22Rv1 (cell line): Measurements from ENCODE around the gene TMBIM6.

Source experiments
- H3K27ac ChIP-seq: fragments of 450-650 bp; 2 replicates; pipeline ENCODE4 v1.5.1; 2017
- ZFX ChIP-seq: fragments of 450-650 bp; IDR thresholded peaks from 2 replicates; pipeline ENCODE4 v1.6.1; 2017; ENCODE audit warnings: antibody characterized with exemption, borderline replicate concordance
- TF ChIP-seq, protein P1 (sequence below): fragments of 450-650 bp; IDR thresholded peaks from 2 replicates; pipeline ENCODE4 v1.5.1; 2017; ENCODE audit warnings: mild to moderate bottlenecking

TMBIM6 gene

DNA sequence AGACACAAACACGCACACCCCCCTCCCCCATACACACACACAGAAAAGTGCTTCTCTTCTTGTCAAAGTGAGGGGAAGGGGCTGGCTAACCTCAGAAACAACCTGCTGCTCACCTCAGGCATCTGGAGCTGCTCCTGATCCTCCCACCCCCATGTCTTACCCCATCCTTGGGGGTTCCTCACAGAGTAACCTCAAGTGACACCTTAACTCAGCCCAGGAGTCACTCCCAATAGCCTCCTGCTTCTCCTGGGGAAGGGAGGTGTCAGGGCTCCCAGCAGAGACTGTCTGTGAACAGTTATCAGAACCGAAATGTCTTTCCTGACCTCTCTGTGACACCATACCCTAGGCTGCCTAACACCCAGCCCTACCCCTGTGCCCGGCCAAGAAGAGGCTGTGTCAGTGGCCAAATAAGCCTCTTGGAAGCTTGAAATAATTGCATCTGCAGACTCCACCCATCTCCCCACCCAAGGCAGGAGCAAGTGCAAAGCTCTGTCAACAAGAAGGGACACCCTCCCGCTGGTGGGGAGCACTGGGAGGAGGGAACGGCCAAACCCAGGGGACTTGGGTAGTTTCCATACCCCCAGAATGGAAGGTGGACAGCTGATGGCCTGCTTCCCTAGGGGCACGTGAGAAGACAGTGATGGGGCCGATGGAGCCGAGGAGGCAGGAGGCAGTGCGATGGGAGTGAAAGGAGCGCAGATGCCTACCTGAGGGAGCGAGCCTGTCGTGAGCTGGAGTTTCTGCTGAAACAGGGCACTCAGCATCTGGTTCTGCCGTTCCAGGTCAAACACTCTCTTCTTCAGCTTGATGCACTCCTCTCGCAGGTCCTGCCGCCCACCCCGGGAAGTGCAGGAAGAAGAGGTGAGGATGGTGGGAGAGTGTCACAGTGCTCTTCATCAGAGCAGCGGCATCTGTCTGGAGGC is 60.0 kb downstream of the TMBIM6 start:
- no peak for TF ChIP-seq ZFX
- TF ChIP-seq, protein P1, sequence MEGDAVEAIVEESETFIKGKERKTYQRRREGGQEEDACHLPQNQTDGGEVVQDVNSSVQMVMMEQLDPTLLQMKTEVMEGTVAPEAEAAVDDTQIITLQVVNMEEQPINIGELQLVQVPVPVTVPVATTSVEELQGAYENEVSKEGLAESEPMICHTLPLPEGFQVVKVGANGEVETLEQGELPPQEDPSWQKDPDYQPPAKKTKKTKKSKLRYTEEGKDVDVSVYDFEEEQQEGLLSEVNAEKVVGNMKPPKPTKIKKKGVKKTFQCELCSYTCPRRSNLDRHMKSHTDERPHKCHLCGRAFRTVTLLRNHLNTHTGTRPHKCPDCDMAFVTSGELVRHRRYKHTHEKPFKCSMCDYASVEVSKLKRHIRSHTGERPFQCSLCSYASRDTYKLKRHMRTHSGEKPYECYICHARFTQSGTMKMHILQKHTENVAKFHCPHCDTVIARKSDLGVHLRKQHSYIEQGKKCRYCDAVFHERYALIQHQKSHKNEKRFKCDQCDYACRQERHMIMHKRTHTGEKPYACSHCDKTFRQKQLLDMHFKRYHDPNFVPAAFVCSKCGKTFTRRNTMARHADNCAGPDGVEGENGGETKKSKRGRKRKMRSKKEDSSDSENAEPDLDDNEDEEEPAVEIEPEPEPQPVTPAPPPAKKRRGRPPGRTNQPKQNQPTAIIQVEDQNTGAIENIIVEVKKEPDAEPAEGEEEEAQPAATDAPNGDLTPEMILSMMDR: no peak
- H3K27ac ChIP-seq: no peak overlapping the region

DNA sequence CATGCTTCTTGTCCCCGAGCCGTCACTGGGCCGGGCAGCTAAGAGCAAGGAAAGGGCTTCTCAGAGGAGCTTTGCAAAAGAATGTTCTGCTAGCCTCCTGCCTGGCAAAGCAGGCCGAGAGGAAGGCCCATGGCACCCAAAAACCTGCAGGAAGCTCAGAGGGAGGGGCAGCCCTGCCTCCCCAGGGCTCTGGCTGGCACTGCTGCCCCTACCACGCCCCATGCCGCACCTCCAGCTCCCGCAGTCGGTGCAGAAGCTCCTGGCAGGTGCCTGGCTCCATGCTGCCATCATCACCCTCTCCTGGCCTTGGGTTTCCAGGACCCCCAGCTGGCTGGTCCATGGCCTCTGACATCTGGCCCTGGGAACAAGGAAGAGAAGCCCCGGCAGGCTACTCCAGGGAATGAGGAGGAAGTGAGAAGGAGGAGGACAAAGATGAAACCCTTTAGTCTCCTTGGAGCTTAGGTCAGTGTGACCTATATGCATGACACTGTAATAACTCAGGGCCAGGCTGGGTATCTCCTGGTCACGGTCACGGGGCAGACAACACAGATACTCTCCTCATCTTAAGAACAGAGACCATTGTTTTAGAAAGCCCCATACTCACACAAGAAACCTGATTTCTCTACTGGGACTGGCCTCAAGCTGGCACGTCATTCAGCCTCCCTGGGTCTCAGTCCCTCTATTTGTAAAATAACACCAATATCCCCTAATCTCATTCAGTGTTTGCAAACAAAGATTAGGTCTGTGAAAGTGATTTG is 62.5 kb downstream of the TMBIM6 start:
- H3K27ac ChIP-seq: no peak overlapping the region
- TF ChIP-seq, protein P1: no peak
- TF ChIP-seq ZFX: no peak

- H3K27ac ChIP-seq: no peak overlapping the region
- TF ChIP-seq, protein P1: no peak
- TF ChIP-seq ZFX: no peak
Measured at GRCh38 chr12:49804821-49805220, 63.5 kb downstream of the TMBIM6 start.

- no peak overlapping the region for H3K27ac ChIP-seq
- no peak for TF ChIP-seq ZFX
- TF ChIP-seq, protein P1: no peak
Measured at GRCh38 chr12:49805409-49805808, 64.1 kb downstream of the TMBIM6 start.

DNA sequence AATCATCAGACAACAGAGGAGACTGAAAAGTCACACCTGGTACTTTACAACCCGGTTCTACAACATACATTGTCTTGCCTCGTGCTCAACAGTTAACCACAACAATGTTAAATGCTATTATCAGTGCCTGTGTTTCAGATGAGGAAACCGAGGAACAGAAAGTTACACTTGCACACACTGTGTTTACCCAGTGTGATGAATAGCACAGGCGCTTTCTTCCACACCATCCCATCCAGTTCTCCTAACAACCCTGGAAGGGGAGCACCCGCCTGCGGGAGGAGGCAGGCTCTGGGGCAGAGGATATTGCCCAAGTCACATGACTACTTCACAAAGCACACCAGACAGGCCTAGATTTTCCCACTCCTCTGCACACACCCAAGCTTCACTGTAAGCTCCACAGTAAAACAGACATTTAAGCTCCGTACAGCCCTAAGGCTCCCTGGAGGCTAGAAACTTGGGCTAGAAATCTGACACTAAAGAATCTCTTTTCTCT is 65.0 kb downstream of the TMBIM6 start:
- no peak for TF ChIP-seq ZFX
- H3K27ac ChIP-seq: no peak overlapping the region

DNA sequence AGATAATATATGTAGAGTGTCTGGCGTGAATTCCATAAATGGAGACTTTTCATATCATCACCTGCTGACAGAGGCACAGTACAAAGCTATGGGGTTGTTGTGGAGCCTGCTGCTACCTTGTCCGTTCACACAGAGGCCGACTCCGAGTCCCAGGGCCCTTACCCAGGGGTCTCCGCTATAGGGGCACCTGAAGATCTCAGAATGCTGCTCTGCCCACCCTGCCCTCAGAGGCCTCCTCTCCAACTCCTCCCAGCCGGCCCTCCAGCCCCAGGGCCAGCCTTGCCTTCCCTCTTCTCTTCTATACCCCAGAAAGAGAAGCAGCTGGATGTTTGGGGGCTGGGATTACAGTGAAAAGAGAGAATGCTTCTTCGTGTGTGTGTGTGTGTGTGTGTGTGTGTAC is 65.5 kb downstream of the TMBIM6 start:
- no peak overlapping the region for H3K27ac ChIP-seq
- TF ChIP-seq, protein P1: no peak
- TF ChIP-seq ZFX: no peak

DNA sequence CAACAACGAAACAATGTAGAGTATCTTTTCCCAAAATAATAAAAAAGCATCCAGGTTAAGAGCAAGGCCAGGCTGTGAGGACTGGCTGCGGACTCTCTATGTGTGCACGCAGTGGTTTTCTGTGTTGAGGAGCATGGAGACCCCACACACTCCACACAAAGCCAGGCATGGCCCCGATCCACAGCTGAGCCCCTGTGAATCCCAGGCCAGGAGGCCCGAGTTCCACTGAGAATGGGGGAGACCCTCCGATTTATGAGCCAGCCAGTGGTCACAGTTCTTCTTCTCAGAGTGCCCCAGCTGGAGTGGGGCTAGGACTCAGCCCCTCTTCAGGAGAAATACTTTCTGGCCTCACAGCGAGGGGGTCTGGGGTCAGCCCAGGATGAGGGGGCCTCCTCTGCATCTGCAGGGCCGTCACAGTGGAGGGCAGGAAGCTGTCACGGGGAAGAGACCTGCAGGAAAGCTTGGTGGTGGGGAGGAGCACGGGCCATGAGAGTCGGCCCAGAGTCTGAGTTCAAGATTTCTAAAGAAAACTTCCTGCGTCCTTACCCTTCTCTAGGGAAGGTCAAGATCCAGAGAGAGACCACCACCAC is 66.7 kb downstream of the TMBIM6 start:
- TF ChIP-seq ZFX: no peak
- TF ChIP-seq, protein P1: no peak
- no peak overlapping the region for H3K27ac ChIP-seq
